ENCODE results near the gene CD300LG.

DNA sequence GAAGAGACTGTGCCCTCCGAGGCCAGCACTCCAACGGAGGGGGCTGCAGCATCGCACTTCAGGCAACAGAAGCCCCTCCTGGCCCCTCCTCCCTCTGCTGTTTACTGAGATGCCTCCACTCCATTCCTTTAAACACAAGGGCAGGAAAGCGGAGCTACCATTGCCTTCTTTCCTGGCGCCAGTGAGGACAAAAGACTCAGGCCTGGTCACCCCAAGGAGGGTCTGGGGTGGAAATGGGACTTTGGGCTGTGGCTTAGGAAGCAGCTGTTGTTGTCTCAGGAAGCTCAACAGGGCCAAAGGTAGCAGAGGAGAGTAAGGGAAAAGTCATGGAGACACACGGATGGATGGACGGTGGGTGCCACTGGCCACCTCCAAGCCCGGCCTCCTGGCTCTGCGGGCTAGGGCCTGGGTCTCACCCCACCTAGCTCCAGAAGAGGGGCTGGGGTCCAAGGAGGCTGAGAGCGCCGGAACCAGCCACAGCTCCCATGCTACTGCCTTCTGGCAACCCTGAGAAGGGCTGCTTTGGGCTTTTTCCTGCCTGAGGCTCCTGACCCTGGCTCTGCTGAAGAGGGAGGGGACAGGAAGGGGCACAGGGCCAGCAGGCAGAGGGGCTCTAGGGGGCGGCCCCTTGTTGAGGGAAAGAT, 11.1 kb downstream of the CD300LG start:
- TF ChIP-seq ZNF384 (IDR thresholded peaks at IDR 0.05) (no peak), FOXK2 (IDR thresholded peaks at IDR 0.05) (no peak), BHLHE40 (IDR thresholded peaks at IDR 0.05; ENCODE audit: borderline replicate concordance) (no peak)

All from HEK293T (cell line).